Measurements from ENCODE around the gene LOXL1. TPM values are rescaled to one million over a fixed set of nuclear protein-coding genes. Genes with fewer than 3 reads are reported as not detected.
A peak's percentile ranks its signal among the peaks of the same experiment; 100 is the strongest.
"Not testable (repeated sequence)": the region's sequence is repeated elsewhere in the genome, so short reads cannot be mapped to it uniquely, and the experiment has no call there.

Gene LOXL1
- total RNA-seq, 1 donor from 2014 or later = 11.1 TPM

DNA sequence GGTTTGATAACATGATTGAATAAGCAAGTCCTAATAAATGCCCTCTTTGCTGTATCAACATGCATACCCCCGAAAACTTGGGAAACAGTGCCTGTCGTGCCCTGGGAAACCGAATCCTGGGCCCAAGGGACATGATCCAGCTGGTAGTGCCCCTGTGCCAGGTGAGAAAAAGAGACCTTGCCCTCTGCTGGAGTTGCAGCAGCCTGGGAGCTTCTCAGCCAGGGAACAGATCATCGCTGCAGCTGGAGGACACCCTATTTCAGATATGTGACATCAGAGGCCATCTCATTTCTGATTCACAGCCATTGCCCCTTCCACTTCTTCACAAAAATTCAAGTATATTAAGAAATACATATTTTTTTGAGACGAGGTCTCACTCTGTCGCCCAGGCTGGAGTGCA is 33.5 kb downstream of the LOXL1 start:
- intact Hi-C loops (cut with DNase I) = no loop called here
- H3K27ac ChIP-seq = no peak overlapping the region
- peaks cover 18% of the 10 kb centered on the region for H3K4me1 ChIP-seq
- DNase-seq (peak; percentile 6), ATAC-seq (no peak)
- no peaks in the 10 kb centered on the region for H3K36me3 ChIP-seq
- H3K4me3 ChIP-seq = no peak overlapping the region
- no peaks in the 10 kb centered on the region for H3K9me3 ChIP-seq
- TF ChIP-seq, protein P1, sequence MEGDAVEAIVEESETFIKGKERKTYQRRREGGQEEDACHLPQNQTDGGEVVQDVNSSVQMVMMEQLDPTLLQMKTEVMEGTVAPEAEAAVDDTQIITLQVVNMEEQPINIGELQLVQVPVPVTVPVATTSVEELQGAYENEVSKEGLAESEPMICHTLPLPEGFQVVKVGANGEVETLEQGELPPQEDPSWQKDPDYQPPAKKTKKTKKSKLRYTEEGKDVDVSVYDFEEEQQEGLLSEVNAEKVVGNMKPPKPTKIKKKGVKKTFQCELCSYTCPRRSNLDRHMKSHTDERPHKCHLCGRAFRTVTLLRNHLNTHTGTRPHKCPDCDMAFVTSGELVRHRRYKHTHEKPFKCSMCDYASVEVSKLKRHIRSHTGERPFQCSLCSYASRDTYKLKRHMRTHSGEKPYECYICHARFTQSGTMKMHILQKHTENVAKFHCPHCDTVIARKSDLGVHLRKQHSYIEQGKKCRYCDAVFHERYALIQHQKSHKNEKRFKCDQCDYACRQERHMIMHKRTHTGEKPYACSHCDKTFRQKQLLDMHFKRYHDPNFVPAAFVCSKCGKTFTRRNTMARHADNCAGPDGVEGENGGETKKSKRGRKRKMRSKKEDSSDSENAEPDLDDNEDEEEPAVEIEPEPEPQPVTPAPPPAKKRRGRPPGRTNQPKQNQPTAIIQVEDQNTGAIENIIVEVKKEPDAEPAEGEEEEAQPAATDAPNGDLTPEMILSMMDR (IDR thresholded peaks at IDR 0.05) = no peak
- H3K27me3 ChIP-seq = no peaks in the 10 kb centered on the region

DNA sequence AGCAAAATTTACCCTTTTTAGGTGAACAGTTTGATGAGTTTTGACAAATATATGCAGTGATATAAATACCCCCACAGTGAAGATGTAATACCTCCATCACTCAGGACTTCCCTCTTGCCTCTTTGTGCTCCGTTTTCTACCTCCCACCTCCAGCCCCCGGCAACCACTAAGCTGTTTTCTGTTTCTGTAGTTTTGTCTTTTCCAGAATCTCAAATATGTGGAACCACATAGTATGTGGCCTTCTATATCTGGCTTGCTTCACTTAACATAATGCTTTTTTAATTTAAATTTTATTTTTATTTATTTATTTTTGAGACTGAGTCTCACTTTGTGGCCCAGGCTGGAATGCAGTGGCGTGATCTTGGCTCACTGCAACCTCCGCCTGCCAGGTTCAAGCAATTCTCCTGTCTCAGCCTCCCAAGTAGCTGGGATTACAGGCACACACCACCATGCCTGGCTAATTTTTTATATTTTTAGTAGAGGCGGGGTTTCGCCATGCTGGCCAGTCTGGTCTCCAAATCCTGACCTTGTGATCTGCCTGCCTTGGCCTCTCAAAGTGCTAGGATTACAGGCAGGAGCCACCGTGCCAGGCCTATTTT is 34.3 kb downstream of the LOXL1 start:
- H3K27me3 ChIP-seq; intact Hi-C loops (cut with DNase I); H3K36me3 ChIP-seq; ATAC-seq; H3K9me3 ChIP-seq; H3K4me3 ChIP-seq; H3K27ac ChIP-seq: not testable (repeated sequence)
- DNase-seq = peak; percentile 6
- H3K4me1 ChIP-seq = peaks cover 22% of the 10 kb centered on the region

DNA sequence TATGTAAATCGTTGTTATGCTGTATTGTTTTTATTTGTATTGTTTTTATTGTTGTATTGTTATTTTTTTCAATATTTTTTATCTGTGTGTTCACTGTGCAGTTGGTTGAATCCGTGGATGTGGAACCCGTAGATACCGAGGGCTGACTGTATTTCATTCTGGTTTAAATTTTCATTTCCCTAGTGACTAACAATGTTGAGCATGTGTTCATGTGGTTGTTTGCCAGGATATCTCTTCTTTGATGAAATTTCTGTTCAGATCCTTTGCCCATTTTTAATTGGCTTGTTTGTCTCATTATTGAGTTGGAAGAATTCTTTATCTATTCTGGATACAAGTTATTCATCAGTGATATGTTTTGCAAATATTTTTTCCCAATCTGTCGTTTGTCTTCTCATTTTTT is 36.2 kb downstream of the LOXL1 start:
- TF ChIP-seq, protein P1 (IDR thresholded peaks at IDR 0.05) = no peak
- Histone ChIP-seq H3K27me3 (no peaks in the 10 kb centered on the region), H3K27ac (no peak overlapping the region), H3K4me3 (no peak overlapping the region), H3K36me3 (no peaks in the 10 kb centered on the region), H3K9me3 (no peaks in the 10 kb centered on the region), H3K4me1 (peaks cover 16% of the 10 kb centered on the region)
- intact Hi-C loops (cut with DNase I) = no loop called here
- DNase-seq (no peak), ATAC-seq (no peak)

DNA sequence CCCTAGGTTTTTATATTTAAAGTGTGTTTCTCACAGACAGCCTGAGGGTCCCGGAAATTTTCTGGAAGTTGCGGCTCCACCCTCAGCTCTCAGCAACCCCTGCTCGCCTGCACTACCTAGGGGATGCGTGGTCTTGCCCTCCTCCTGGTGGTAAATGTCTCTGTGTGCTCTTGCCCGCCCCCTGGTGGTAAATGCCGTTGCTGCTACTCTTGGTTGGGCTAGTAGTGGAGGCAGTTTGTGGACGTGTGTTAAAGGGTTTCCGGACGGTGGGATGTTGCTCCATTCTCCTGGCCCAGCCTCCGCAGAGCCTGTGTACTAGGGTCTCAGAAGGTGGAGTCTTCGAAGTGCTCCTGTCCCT is 38.5 kb downstream of the LOXL1 start:
- no peak overlapping the region for H3K4me3 ChIP-seq
- peak; percentile 88 for DNase-seq
- no peak overlapping the region for H3K27ac ChIP-seq

DNA sequence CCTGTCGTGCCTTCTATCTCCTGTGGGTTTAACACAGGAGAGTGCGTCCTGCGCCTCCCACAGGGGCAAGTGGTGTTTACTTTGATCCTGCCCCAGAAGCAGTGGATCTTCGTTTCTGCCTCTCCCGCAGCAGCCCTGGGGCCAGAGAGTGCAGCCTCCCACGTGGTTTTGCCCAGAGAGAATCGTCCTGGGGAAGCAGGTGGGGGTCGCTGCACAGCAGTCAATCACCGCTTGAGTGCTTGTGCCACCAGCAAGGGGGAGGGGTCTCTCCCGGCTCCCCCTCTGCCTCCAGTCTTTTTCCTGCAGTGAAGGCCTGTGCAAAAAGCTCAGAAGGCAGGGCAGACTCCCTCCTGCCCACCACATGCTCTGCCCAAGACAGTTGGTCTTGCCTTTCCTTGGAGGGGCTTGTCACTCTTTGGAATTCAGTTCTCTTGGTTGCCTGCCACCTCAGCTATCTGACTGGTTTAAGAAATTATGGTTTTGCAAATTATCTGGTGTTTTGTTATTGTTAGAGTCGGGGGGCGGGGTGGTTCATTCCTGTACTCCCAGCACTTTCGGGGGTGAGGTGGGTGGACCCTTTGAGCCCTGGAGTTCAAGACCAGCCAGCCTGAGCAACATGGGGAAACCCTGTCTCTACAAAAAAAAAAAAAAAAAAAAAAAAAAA is 39.0 kb downstream of the LOXL1 start:
- Histone ChIP-seq H3K4me3 (no peak overlapping the region), H3K27ac (no peak overlapping the region), H3K27me3 (no peaks in the 10 kb centered on the region), H3K36me3 (no peaks in the 10 kb centered on the region), H3K4me1 (peaks cover 9% of the 10 kb centered on the region), H3K9me3 (no peaks in the 10 kb centered on the region)
- ATAC-seq = no peak
- intact Hi-C loops (cut with DNase I) = no loop called here
- TF ChIP-seq, protein P1 (IDR thresholded peaks at IDR 0.05) = peak; percentile 1
- peak; percentile 58 for DNase-seq

More for the DNA sequence above, 38.5 kb downstream of the LOXL1 start:
- TF ChIP-seq, protein P1 (IDR thresholded peaks at IDR 0.05) = peak; percentile 93
- peaks cover 9% of the 10 kb centered on the region for H3K4me1 ChIP-seq
- H3K36me3 ChIP-seq = no peaks in the 10 kb centered on the region
- H3K9me3 ChIP-seq = no peaks in the 10 kb centered on the region
- H3K27me3 ChIP-seq = no peaks in the 10 kb centered on the region
- peak; percentile 97 for ATAC-seq
- intact Hi-C loops (cut with DNase I) = no loop called here

DNA sequence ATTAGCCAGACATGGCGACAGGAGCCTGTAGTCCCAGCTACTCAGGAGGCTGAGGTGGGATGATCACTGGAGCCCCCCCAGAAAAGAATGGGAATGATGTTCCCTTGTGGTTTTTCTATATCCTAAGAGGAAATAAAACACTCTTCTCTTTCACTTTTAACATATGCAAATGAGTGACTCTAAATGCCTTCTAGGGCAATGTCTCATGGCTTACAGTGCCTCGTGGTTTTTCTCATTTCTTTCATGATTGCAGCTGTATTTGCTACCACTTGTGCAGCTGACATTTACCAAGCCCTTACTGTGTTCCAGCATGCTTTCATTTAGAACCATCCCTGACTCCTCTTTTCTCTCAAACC is 39.5 kb downstream of the LOXL1 start:
- ATAC-seq = no peak
- intact Hi-C loops (cut with DNase I) = no loop called here

More for the DNA sequence above, 39.5 kb downstream of the LOXL1 start:
- no peaks in the 10 kb centered on the region for H3K9me3 ChIP-seq
- H3K4me1 ChIP-seq = peaks cover 9% of the 10 kb centered on the region
- no peaks in the 10 kb centered on the region for H3K36me3 ChIP-seq
- no peak for DNase-seq
- TF ChIP-seq, protein P1 (IDR thresholded peaks at IDR 0.05) = no peak
- no peaks in the 10 kb centered on the region for H3K27me3 ChIP-seq
- no peak overlapping the region for H3K27ac ChIP-seq
- no peak overlapping the region for H3K4me3 ChIP-seq

All from upper lobe of right lung (tissue), 1 donor.